ENCODE results near the gene PWWP2B.
"Not testable (repeated sequence)": the region's sequence is repeated elsewhere in the genome, so short reads cannot be mapped to it uniquely, and the experiment has no call there.

PWWP2B gene

DNA sequence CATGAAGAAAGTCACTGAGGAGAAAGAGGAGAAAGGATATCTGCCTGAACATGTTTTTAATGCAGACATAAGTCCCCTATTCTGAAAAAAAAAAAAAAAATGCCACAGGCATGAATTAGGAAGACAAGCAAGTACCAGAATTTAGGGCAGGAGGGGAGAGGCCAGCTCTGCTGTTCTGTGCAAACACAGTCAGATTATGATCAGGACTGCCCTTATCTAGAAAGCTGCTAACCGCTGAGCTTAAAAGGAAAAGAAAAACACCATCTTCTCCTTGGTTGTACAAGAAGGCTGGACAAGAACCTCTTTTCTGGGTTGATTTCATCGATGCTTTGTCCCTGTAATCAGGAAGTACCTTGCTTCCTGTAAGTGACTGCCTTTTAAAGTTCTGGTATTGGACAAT lies 15.3 kb upstream of the PWWP2B start:
- no peak for DNase-seq (ENCODE audit: low read depth)

DNA sequence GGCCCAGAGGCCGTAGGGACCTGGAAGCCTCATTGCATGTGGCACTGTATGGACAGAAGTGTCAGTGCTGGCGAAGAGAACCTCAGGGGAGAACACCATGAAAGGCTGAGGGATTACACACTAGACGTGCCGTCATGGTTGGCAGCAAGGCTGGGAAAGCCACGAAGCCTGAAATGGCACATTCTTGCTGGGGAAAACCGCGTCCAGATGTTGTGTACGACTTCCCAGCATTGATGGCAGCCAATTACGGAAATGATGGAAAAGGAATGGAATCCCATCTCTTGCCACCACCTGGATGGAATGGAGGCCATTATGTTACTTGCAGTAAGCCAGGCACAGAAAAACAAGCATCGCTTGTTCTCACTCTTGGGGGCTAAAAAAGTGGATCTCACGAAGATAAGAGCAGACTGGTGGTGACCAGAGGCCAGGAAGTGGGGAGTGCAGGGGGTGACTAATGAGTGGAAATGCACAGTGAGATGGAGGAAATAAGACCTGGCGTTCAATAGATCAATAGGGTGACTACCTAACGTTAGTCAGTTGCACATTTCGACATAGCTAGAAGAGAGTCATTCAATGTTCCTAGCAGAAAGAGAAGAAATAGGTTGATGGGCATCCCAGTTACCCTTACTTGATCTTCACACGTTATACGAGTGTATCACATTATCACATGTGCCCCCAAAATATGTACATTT lies 14.6 kb upstream of the PWWP2B start:
- DNase-seq (ENCODE audit: low read depth), result no peak

DNA sequence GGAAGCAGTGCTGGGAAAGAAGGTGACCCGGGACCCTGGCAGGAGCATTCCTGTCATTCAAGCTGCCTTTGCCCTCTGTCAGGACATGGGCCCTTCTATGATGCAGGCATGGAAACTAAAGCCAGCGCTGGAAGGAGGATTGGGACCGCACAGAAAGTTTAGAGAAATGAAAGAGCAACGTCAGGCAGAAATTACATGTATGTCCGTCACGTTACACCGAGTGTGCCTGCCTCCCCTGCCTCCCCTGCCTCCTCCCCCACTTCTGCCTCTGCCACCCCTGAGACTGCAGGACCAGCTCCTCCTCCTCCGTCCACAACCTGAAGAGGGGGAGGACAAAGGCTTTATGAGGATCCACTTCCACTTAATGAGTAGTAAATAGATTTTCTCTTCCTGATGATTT lies 13.9 kb upstream of the PWWP2B start:
- DNase-seq (ENCODE audit: low read depth), result no peak

DNA sequence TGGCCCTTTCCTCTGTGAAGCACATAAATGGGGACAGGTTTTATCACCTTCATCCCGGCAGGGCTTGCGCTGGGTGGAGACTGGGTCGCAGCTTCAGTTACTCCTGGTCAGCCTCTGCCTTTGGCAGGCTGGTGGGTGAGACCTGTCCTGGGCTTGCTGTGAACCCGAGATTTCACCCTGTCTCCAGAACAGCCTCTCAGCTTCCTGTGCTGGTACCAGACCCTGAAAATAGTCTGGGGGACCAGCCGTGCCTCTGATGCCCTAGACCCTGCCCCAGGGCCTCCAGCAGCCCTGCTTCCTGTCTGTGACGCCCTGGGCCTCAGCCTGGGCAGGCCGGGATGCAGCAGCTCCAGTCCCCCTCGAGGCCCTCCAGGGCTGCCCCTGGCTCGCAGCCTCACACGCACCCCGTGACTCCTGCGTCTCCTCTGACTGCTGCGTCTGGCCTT lies 13.2 kb upstream of the PWWP2B start:
- no peak for DNase-seq (ENCODE audit: low read depth)

DNA sequence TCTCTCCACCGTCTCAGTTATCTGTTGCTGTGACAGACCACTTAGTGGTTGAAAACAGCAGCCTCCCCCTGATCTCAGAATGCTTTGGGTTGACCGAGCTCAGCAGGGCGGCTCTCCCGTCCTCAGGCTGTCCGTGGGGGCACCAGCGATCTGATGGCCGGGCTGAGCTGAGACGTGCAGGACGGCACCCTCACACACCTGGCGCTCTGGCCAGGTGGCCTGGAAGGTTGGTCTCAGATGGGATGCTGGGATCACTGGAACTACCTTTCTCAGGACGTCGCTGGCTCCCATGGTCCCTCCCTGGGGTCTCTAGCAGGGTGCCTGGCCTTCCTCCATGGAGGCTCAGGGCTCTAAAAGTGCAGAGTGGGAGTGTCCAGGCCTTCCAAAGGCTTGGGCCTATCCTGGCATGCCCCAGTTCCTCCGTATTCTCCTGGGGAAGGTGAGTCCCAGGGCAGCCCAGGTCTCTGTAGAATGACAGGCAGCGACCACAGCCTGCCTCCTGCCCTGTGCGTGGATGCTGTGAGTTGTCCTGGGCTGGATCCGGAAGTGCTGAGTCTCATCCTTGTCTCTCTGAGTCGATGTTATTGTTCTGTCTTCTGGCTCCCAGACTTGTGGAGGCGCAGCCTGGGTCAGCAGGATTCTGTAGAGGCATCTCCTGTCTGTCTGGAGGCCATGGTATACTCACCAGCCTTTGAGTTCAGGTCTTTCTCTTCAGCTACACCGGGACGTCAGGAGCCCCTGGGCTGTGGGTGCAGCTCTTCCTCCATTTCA lies 12.2 kb upstream of the PWWP2B start:
- no peak for DNase-seq (ENCODE audit: low read depth)

DNA sequence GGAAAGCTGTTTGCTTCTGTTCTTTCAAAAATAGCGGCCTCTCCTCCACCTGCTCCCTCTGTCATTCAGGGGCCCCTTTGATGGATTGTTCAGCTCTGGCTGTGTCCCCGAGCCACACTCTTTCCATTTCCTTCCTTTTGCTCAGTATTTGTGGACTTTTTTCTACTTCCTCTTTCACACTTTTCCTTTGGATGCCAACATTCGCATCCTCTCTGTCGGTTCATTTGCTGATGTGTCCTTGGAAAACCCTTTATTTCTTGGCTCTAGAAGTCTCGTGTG lies 11.7 kb upstream of the PWWP2B start:
- no peak for DNase-seq (ENCODE audit: low read depth)

DNA sequence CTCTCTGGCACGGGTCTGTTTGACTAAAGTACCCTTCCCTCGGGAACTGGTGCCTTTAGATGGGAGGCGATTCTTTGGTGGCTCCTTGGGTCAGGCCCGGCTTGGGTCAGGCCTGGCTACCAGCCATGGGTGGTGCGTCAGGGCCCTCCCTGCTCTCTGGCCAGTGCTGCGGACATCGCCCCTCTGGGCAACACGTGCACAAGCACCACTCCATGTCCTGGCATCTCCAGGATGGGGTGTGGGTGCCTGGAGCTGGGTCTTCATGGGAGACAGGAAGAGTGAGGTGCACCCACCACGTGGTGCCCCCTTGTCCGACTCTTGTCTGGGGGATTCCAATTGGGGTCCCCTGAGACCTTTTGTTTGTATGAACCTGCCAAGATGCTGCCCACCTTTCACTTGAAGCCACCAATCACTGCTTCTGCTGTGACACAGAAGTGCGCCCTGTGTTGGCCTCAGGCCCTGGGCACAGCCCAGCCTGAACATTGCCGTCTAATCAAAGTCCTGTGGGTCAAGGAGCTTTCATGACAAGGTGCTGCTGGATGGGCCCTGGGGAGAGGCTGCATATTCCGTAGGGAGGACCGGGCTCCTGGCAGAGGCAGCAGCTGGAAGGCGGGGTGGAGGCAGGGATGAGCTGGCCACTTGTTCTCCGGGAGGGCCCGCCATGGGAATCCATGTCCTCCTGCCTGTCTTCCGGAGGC lies 11.1 kb upstream of the PWWP2B start:
- DNase-seq (ENCODE audit: low read depth), result no peak

DNA sequence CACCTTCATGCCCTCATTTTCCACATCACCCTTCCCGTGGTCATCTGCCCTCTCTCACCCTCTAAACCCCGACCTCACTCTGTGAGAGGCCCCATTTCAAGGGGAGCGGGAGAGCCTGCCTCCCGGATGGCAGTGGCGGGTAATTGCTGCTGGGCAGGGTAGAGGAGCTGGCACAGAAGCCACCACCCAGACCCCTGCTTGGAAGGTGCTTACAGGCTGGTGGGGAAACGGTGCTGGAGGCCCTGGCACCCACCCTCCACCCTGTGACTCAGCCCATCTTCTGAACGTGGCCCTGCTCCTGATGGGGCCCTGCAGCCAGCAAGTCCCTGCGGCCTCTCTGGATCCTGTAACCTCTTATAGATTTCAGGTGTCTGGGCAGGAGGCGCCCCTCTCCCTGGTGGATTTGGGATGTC lies 10.6 kb upstream of the PWWP2B start:
- DNase-seq (ENCODE audit: low read depth), result no peak

DNA sequence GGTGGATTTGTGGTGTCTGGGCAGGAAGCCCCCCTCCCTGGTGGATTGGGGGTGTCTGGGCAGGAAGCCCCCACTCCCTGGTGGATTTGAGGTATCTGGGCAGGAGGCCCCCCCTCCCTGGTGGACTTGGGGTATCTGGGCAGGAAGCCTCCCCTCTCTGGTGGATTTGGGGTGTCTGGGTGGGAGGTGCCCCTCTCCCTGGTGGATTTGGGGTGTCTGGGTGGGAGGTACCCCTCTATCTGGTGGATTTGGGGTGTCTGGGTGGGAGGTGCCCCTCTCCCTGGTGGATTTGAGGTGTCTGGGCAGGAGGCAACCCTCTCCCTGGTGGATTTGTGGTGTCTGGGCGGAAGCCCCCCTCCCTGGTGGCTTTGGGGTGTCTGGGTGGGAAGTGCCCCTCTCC lies 10.1 kb upstream of the PWWP2B start:
- DNase-seq (ENCODE audit: low read depth), result not testable (repeated sequence)

DNA sequence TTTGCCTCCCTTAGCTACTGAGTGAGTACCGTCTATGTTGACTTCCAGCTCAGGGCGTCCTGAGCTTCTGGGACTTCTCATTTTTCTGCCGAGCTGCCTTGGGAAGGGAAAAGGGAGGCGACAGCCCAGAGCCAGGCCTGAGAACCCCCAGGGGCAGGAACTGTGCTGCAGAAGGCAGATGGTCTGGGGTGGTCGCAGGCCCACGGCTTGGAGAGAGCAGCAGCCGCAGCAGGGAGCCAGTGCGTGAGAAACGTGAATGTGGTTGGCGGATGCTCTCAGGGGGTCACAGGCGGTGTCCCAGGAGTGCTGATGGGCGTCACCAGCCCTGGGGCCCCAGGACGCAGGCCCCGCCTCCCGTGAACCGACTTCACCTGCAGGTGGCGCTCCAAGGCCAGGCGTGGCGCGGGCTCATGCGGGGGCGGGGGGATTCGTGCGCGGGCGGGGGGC lies 9.2 kb upstream of the PWWP2B start:
- peak; percentile 56 for DNase-seq (ENCODE audit: low read depth)

DNA sequence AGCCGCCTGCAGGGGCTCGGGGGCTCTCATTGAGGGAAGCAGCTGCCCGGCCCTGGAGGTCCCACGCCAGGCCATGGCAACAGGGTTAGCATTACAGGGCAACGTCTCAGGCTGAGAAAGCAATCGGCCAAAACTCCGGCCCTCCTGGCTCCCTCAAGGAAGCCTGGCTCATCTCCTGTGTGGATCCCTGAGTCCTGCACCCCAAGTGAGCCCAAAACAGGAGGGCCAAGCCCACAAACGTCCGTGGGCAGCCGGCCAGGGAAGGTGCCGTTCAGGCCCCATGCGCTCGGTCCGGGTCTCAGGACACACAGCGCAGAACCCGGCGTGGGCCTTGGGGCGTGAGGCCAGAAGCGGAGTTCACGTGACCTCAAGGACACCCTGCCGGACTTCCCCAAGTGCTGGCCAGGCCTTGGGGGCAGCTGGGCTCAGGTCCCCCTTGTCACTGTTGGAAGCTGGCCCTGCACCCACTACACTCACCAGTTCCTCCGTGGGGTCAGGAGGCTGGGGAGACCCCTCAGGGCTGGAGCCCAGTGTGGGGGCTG lies 8.0 kb upstream of the PWWP2B start:
- no peak for DNase-seq (ENCODE audit: low read depth)

DNA sequence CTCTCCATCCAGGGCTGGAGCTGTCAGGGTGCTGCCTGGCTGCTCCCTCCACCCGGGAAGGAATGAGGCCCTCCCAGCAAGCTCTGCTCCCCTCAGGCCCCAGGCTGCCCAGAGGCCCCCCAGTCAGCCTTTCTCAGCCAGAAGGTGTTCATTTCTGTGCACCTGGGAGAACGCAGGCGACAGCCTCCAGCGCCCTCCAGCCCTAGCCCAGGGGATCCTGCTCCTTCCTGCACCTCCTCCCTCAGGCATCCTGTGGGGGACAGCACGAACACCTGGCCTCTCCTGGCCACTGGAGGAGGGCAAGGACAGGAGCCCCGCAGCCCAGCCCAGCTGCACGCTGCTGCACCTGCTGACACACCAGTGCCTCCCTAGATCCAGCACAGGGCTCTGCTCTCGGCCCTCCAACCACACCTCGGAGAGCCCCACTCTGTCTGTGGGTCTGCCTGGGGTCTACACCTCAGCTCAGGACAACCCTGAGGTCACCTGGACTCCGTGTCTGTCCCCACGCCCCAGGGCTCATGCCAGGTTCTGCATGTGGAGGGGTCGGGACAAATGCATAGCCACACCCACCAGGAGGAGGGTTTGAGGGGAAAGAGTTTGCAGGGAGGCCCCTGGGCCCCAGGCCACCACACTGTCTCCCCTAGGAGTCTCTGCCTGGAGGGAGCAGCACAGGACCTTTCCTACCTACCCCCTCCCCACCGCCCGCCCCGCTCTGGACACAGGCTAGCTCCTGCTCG lies 7.4 kb upstream of the PWWP2B start:
- DNase-seq (ENCODE audit: low read depth), result no peak

DNA sequence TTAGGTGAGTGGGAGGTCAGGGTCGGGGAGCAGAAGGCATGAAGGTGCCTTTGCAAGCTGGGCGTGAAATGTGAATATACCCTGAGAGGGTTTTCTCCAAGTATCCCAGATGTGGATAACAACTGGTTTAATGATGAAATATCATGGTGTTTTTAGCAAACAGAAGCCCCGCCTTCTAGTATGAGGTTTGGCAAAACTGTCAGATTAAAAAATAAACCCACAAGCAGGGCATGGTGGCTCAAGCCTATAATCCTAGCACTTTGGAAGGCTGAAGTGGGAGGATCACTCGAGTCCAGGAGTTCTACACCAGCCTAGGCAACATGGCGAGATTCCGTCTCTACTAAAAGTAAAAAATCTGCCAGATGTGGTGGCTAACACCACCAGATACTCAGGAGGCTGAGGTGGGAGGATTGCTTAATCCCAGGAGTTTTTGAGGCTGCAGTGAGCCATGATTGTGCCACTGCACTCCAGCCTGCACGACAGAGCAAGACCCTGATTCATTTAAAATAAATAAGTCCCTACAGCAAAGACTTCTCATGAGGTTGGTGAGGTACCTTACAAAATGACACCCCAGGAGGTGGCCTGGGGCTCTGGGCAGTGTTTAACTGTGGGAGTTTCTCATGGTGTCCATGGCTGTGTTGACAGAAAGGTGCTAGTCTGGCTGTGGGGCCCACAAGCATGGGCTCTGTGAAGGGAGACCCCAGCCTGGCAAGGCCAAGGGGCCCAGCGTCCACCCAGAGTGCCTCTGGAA lies 6.7 kb upstream of the PWWP2B start:
- DNase-seq (ENCODE audit: low read depth), result no peak

DNA sequence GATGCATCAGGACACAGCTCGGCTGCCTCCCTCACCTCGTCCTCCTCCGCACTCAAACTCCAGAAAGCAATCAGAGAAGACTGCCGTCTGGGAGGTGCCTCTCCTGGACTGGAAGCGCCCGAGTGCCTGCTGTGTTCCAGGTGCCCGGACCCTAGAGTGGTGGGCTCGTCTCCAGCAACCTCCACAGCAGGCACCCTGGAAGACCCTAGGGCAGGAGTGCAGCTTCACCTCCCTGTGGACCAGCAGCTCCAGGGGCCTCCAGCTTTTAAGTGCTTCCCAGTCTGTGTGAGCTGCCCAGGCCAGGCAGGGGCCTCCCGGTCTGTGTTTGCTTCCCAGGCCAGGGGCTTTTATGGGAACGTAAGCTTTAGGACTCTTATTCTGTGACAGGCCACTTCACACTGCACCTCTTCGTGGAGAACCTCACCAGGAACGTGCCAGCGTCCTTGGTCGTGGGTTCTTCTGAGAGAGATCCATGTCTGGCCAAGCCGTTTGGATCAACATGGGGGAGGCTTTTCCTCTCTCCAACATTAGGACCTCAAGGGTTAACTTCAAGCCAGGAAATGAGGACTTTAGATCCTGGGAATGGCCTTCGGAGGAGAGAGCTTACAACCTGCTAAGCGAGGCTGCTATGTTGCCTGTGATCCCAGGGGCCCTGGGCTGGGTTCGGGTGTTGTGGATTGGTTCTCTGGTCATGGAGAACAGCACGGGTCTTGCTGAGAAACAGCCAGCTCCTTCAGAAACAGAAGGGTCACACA lies 5.9 kb upstream of the PWWP2B start:
- DNase-seq (ENCODE audit: low read depth), result no peak

DNA sequence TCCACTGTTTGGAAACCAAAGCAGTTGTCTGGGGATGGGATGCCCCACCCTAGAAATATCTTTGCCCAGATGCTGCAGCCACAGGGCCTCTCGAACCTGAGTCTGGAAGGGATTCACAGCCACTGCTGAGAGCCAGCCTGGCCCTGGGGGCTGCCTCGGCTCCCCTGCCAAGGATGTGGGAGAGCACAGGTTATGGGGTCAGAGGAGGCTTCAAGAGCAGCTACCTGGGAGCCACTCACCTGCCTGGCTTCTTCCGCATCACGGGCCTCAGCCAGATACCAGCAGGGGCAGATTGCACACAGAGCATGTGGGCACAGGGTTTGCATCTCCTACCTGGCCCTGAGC lies 5.4 kb upstream of the PWWP2B start:
- no peak for DNase-seq (ENCODE audit: low read depth)

DNA sequence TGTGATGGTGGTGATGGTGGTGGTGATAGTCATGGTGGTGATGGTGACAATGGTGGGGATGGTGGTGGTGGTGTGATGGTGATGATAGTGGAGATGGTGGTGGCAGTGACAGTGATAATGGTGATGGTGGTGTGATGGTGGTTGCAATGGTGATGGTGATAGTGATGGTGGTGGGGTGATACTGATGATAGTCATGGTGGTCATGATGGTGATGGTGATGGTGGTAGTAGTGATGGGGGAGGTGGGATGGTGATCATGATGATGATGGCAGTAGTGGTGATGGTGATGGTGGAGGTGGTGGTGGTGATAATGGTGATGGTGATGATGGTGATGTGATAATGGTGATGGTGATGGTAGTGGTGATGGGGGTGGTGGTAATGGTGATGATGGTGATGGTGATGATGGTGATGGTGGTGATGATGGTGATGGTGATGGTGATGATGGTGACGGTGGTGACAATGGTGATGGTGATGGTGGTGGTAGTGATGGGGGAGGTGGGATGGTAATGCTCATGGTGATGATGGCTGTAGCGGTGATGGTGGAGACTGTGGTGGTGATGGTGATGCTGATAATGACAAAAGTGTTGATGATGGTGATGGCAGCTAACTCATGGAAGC lies 4.7 kb upstream of the PWWP2B start:
- DNase-seq (ENCODE audit: low read depth), result no peak

DNA sequence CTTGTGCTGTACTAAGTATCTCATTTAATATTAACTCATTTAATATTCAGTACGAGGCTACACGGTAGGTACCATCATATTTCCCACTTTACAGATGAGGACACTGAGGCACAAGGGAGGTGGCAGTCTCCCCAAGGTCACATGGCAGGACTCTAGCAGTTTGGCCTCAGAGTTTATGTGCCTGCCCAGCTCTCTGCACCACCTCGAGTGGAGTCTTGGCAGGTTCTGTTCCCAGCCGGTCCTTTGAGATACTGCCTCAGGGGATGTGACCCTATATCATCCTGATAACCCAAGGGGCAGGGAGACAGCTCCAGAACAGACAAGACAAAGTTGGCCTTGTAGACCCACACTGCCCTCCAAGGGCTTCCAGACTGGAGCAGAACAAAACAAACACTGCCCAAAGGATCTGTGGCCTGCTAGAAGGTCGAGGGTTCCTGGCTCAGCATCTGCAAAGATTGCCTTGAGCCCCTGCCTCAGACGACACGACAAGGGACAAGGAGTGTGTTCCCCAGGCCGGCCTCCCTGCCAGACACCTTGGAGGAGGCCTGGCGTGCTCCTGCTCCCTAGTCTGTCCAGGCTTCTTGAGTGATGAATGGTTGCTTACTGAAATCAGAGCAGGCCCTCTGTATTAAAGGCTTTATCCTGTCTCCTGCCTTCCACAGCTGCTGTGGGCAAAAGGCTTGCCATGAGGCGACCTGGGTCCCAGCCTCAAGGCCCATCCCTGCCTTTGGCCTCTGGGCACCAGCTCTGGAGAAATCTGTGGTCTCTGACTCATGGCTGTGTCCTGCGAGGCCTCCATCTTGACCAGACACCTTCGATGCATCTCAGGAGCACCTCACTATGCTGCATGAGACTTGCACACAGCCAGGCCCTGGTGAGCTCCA lies 3.9 kb upstream of the PWWP2B start:
- no peak for DNase-seq (ENCODE audit: low read depth)

DNA sequence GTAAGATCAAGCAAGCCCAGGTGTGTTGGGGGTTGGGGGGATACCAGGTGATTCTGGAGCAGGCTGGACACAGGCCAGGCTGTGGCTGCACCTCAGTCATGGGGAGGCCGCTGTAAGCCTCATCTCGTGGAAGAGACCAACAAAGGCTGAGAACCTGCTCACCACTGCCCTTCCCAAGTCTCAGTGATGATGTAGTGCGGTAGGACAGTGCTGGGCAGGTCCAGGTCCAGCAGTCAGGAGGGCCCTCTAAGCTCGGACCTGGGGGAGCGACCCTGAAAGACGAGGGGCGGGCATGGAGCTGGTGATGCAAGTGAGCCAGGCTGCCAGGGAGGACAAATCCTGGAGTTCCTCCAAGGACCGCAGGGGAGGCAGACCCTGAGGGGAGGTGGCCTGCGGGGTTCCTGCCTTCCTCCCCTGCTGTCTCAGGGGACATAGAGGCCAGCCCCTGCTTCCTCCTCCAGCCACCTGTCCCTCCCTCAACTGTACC lies 3.3 kb upstream of the PWWP2B start:
- DNase-seq (ENCODE audit: low read depth), result no peak

DNA sequence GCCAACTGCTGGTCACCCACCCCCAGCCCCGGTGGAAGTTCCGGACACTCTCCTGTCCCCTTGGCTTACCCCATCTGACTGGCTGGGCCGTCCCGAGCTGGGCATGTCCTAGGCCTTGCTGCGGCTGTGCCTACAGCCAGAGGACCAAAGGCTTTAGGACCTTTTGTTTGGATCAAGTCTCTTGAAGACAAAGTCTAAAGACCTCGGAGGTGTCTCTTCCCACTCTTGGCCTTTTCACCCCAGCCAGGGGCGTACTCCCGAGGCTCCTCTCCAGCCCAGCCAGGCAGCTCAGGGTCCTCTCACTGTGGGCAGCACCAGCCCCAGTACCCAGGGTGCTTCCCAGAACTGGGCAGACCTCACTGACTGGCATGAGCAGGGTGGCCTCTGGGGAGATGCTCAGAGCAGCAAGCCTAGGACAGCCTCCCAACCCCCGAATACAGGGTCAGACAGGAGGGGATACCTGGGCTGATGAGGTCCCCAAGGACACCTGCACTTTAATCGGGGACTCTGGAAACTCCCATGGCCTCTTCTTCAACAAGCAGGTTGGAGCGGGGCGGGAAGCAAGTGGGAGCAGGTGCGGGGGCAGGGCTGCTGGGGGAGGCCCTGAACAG lies 2.7 kb upstream of the PWWP2B start:
- no peak for DNase-seq (ENCODE audit: low read depth)
